Osteoblast (primary cell): ENCODE data around the gene P4HA2. TPM values are rescaled to one million over a fixed set of nuclear protein-coding genes. Genes with fewer than 3 reads are reported as not detected.
A peak's percentile ranks its signal among the peaks of the same experiment; 100 is the strongest.

Source experiments
- DNase-seq: peaks from one replicate; pipeline ENCODE4 v3.0.0; 2011; ENCODE audit warnings: low spot score, mixed read lengths; ENCODE audit not compliant: insufficient read length; ENCODE audit errors: missing footprints
- H2AFZ ChIP-seq: 2 replicates; pipeline ENCODE4 v1.6.0; 2011; ENCODE audit warnings: mild to moderate bottlenecking, low read length
- H3K27ac ChIP-seq: 2 replicates; pipeline ENCODE4 v1.5.1; 2011; ENCODE audit warnings: mild to moderate bottlenecking, low read depth, low read length, moderate library complexity
- H3K27me3 ChIP-seq: 2 replicates; pipeline ENCODE4 v1.6.0; 2012; ENCODE audit warnings: mild to moderate bottlenecking, control low read depth, inconsistent platforms, low read length, moderate library complexity; ENCODE audit not compliant: insufficient read depth
- H3K36me3 ChIP-seq: 2 replicates; pipeline ENCODE4 v1.5.1; 2011; ENCODE audit warnings: mild to moderate bottlenecking, low read length, control low read depth, moderate library complexity; ENCODE audit not compliant: insufficient read depth
- H3K4me1 ChIP-seq: 2 replicates; pipeline ENCODE4 v1.5.1; 2011; ENCODE audit warnings: mild to moderate bottlenecking, low read length, control low read depth, moderate library complexity; ENCODE audit not compliant: insufficient read depth
- H3K4me2 ChIP-seq: 2 replicates; pipeline ENCODE4 v1.6.0; 2011; ENCODE audit warnings: mild to moderate bottlenecking, low read length; ENCODE audit not compliant: insufficient read depth
- H3K4me3 ChIP-seq: fragments of 200-600 bp; sonication (generic); 3 replicates; pipeline ENCODE4 v1.5.1; 2012; ENCODE audit warnings: mild to moderate bottlenecking, low read length, inconsistent platforms; ENCODE audit not compliant: insufficient read depth
- H3K79me2 ChIP-seq: 2 replicates; pipeline ENCODE4 v1.6.0; 2012; ENCODE audit warnings: mild to moderate bottlenecking, low read length, control low read depth, inconsistent platforms; ENCODE audit not compliant: insufficient read depth
- H3K9me3 ChIP-seq: 2 replicates; pipeline ENCODE4 v1.5.1; 2011; ENCODE audit warnings: low read depth, low read length, control low read depth
- H4K20me1 ChIP-seq: 2 replicates; pipeline ENCODE4 v1.6.0; 2012; ENCODE audit warnings: mild to moderate bottlenecking, low read length, control low read depth; ENCODE audit not compliant: insufficient read depth
- CTCF ChIP-seq: IDR thresholded peaks from 2 replicates; pipeline ENCODE4 v1.5.1; 2011; ENCODE audit warnings: mild to moderate bottlenecking, low read depth, low read length, moderate library complexity; ENCODE audit errors: extremely low read depth
- total RNA-seq: library from RNA; depleted of rRNA; stranded (reverse); fragments of >200 nt; gene quantifications from 2 replicates; pipeline ENCODE4 v1.2.3, GENCODE V29; 2012

P4HA2 gene
- total RNA-seq, 1 donor = 186 TPM

GRCh38 chr5:132181011-132181629, 46.5 kb downstream of the P4HA2 start:
- DNase-seq = no peak
- Histone ChIP-seq H3K4me2 (no peak overlapping the region), H3K9me3 (no peaks in the 10 kb centered on the region), H3K79me2 (no peaks in the 10 kb centered on the region), H3K27ac (no peak overlapping the region), H3K27me3 (no peaks in the 10 kb centered on the region), H3K4me3 (no peak overlapping the region), H2AFZ (no peak overlapping the region), H3K36me3 (no peaks in the 10 kb centered on the region), H3K4me1 (peaks cover 3% of the 10 kb centered on the region), H4K20me1 (no peaks in the 10 kb centered on the region)
- TF ChIP-seq CTCF = no peak

- no peaks in the 10 kb centered on the region for H3K9me3 ChIP-seq
- H4K20me1 ChIP-seq = no peaks in the 10 kb centered on the region
- no peaks in the 10 kb centered on the region for H3K36me3 ChIP-seq
- TF ChIP-seq CTCF = peak; percentile 91
- peak overlapping the region; percentile 48 for H3K4me2 ChIP-seq
- no peaks in the 10 kb centered on the region for H3K79me2 ChIP-seq
- H3K4me1 ChIP-seq = peaks cover 3% of the 10 kb centered on the region
- no peak overlapping the region for H3K27ac ChIP-seq
- peak; percentile 95 for DNase-seq
- no peaks in the 10 kb centered on the region for H3K27me3 ChIP-seq
- H3K4me3 ChIP-seq = no peak overlapping the region
- H2AFZ ChIP-seq = peak overlapping the region; percentile 81
These were observed 47.4 kb downstream of the P4HA2 start for GRCh38 chr5:132180134-132180745.

GRCh38 chr5:132179405-132179804, 48.2 kb downstream of the P4HA2 start:
- Histone ChIP-seq H3K27ac (no peak overlapping the region), H3K4me3 (no peak overlapping the region), H3K27me3 (no peaks in the 10 kb centered on the region), H3K9me3 (no peaks in the 10 kb centered on the region), H4K20me1 (no peaks in the 10 kb centered on the region), H2AFZ (no peak overlapping the region), H3K4me1 (peaks cover 3% of the 10 kb centered on the region), H3K36me3 (no peaks in the 10 kb centered on the region), H3K79me2 (no peaks in the 10 kb centered on the region), H3K4me2 (no peak overlapping the region)
- DNase-seq = no peak
- no peak for TF ChIP-seq CTCF

- H2AFZ ChIP-seq = no peak overlapping the region
- no peaks in the 10 kb centered on the region for H3K36me3 ChIP-seq
- no peak overlapping the region for H3K4me2 ChIP-seq
- peaks cover 3% of the 10 kb centered on the region for H3K4me1 ChIP-seq
- no peak for TF ChIP-seq CTCF
- no peaks in the 10 kb centered on the region for H3K27me3 ChIP-seq
- H4K20me1 ChIP-seq = no peaks in the 10 kb centered on the region
- H3K4me3 ChIP-seq = no peak overlapping the region
- DNase-seq = no peak
- no peak overlapping the region for H3K27ac ChIP-seq
- H3K79me2 ChIP-seq = no peaks in the 10 kb centered on the region
- no peaks in the 10 kb centered on the region for H3K9me3 ChIP-seq
These were observed 49.9 kb downstream of the P4HA2 start for GRCh38 chr5:132177691-132178149.
